ENCODE data around the gene CDA. TPM values are rescaled to one million over a fixed set of nuclear protein-coding genes. Genes with fewer than 3 reads are reported as not detected.

CDA gene
- total and polyA plus RNA-seq, 8 donors: 1.3 to 8.4 (median 6.0) TPM; not detected in 5

DNA sequence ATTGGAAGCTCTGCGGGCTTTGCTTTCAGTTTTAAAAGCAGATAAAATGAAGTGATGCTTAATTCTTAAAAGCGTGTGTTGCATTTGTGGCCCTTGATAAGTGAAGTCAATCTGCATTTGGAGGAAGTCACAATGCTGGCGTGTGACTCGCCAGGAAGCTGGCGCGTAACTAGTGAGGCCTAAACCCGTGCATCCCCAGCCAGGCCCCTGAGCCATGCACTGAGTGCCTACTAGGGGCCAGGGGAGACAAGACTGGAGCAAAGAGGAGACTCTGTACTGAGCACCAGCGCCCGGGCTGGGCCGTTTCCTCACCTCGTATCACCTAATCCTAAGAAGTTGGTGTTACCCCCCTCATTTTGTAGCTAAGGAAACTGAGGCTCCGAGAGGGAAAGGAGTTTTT lies 76.8 kb downstream of the CDA start:
- peak overlapping the region in 2 of 5 donors; percentile 33 to 46 for H3K27ac ChIP-seq
- H3K36me3 ChIP-seq: no peaks in the 10 kb centered on the region
- no peak for TF ChIP-seq POLR2AphosphoS5 (IDR thresholded peaks at IDR 0.05)
- no peak for TF ChIP-seq POLR2A (IDR thresholded peaks at IDR 0.05)
- no peak for TF ChIP-seq CTCF (IDR thresholded peaks at IDR 0.05)
- no peak for TF ChIP-seq EP300 (IDR thresholded peaks at IDR 0.05)
- H3K4me3 ChIP-seq: no peak overlapping the region
- 72 to 84% (median 80%) methylated on average over 12 of the region's 12 CpGs for WGBS, 5 donors
- no peak for DNase-seq
- no peaks in the 10 kb centered on the region for H3K27me3 ChIP-seq
- H3K4me1 ChIP-seq: peaks cover 5 to 10% (median 9%) of the 10 kb centered on the region in 4 donors
- H3K9me3 ChIP-seq: no peaks in the 10 kb centered on the region
- intact Hi-C loops (cut with DNase I; ENCODE audit: low total_unique reads): no loop called here

DNA sequence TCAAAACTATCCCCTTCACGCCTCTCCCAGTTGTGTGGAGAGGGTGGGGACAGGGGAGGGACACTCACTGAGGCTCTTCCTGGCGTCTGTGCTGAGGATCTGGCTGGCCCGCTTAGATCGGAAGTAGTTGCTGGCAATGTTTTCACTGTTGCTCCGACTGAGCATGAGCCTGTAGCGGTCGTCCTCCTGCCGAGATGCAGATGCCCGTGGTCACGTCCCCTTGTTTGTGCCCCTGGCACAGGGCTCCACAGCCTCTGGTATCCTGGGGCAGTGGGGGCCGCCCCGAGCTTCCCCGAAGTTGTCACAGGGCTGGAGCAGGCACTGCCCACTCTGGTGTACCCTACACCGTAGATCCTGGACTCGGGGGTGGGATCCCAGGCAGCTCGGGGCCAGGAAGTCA lies 77.2 kb downstream of the CDA start:
- WGBS, 5 donors: 70 to 95% (median 80%) methylated on average over 11 to 16 of the region's 16 CpGs
- Histone ChIP-seq H3K4me3 (no peak overlapping the region), H3K27me3 (no peaks in the 10 kb centered on the region), H3K27ac (peak overlapping the region in 2 of 5 donors; percentile 33 to 46), H3K9me3 (no peaks in the 10 kb centered on the region), H3K36me3 (no peaks in the 10 kb centered on the region), H3K4me1 (peaks cover 5 to 10% (median 8%) of the 10 kb centered on the region in 4 donors)
- intact Hi-C loops (cut with DNase I; ENCODE audit: low total_unique reads): no loop called here
- TF ChIP-seq CTCF (IDR thresholded peaks at IDR 0.05): no peak
- TF ChIP-seq POLR2AphosphoS5 (IDR thresholded peaks at IDR 0.05): no peak
- DNase-seq: no peak

GRCh38 chr1:20666804-20667203 lies 77.9 kb downstream of the CDA start:
- 98 to 100% (median 100%) methylated on average over 1 of the region's 1 CpG for WGBS, 5 donors
- no peaks in the 10 kb centered on the region for H3K9me3 ChIP-seq
- H3K27me3 ChIP-seq: no peaks in the 10 kb centered on the region
- H3K27ac ChIP-seq: no peak overlapping the region
- DNase-seq: no peak
- no peaks in the 10 kb centered on the region for H3K36me3 ChIP-seq
- H3K4me3 ChIP-seq: no peak overlapping the region
- intact Hi-C loops (cut with DNase I; ENCODE audit: low total_unique reads): no loop called here
- H3K4me1 ChIP-seq: peaks cover 5 to 7% (median 7%) of the 10 kb centered on the region in 4 donors
- TF ChIP-seq POLR2AphosphoS5 (IDR thresholded peaks at IDR 0.05): no peak
- no peak for TF ChIP-seq POLR2A (IDR thresholded peaks at IDR 0.05)
- no peak for TF ChIP-seq EP300 (IDR thresholded peaks at IDR 0.05)
- TF ChIP-seq CTCF (IDR thresholded peaks at IDR 0.05): no peak

Other genes starting within 250 kb of the CDA start
- gene CAMK2N1, start 102.9 kb upstream of the CDA start, total RNA-seq: 100 to 1,000 TPM in 1 of 5 donors, 10 to 100 TPM in 3, 1 to 10 TPM in 1; 8.2 to 195 (median 13.0) TPM
- 10 to 100 TPM; 11.0 to 20.2 (median 11.3) TPM for gene CAMK2N1, start 102.9 kb upstream of the CDA start, polyA plus RNA-seq
- 10 to 100 TPM in 4 of 5 donors, 1 to 10 TPM in 1; 4.0 to 53.1 (median 16.7) TPM for gene MUL1, start 80.9 kb upstream of the CDA start, total RNA-seq
- gene MUL1, start 80.9 kb upstream of the CDA start, polyA plus RNA-seq: 1 to 10 TPM; 3.7 to 9.8 (median 8.2) TPM
- gene FAM43B, start 36.5 kb upstream of the CDA start, total RNA-seq: not detected
- gene FAM43B, start 36.5 kb upstream of the CDA start, polyA plus RNA-seq: under 1 TPM in 2 of 3 donors, not detected in 1; 0.05 to 0.25 TPM
- gene PINK1, start 44.4 kb downstream of the CDA start, total RNA-seq: 100 to 1,000 TPM in 1 of 5 donors, 10 to 100 TPM in 4; 21.0 to 169 (median 42.4) TPM
- 10 to 100 TPM; 53.2 to 74.1 (median 69.9) TPM for gene PINK1, start 44.4 kb downstream of the CDA start, polyA plus RNA-seq
- gene DDOST, start 72.3 kb downstream of the CDA start, total RNA-seq: 100 to 1,000 TPM in 2 of 5 donors, 10 to 100 TPM in 3; 38.5 to 227 (median 88.1) TPM
- gene DDOST, start 72.3 kb downstream of the CDA start, polyA plus RNA-seq: 100 to 1,000 TPM in 2 of 3 donors, 10 to 100 TPM in 1; 84.6 to 119 (median 117) TPM
- gene KIF17, start 128.9 kb downstream of the CDA start, total RNA-seq: 1 to 10 TPM in 2 of 5 donors, not detected in 3; 1.3 to 1.5 TPM
- gene KIF17, start 128.9 kb downstream of the CDA start, polyA plus RNA-seq: 1 to 10 TPM in 1 of 3 donors, under 1 TPM in 2; 0.56 to 1.4 (median 0.78) TPM
- gene SH2D5, start 143.6 kb downstream of the CDA start, total RNA-seq: 1 to 10 TPM in 1 of 5 donors, under 1 TPM in 1, not detected in 3; 0.29 to 7.0 TPM
- gene SH2D5, start 143.6 kb downstream of the CDA start, polyA plus RNA-seq: under 1 TPM in 2 of 3 donors, not detected in 1; 0.18 to 0.44 TPM
- gene HP1BP3, start 198.2 kb downstream of the CDA start, total RNA-seq: 100 to 1,000 TPM; 209 to 649 (median 290) TPM
- 10 to 100 TPM; 55.2 to 78.8 (median 76.6) TPM for gene HP1BP3, start 198.2 kb downstream of the CDA start, polyA plus RNA-seq

Measured in stomach (tissue), 9 donors.